DMS 273 (cell line): ENCODE measurements around the gene CUX1.

Experiments
- DNase-seq: peaks from one replicate; lab custom pipeline; 2025; ENCODE audit not compliant: unreplicated experiment; lab: John Stamatoyannopoulos, UW

The CUX1 gene

GRCh38 chr7:102068846-102069245 lies 251.4 kb downstream of the CUX1 start:
- no peak for DNase-seq

DNA sequence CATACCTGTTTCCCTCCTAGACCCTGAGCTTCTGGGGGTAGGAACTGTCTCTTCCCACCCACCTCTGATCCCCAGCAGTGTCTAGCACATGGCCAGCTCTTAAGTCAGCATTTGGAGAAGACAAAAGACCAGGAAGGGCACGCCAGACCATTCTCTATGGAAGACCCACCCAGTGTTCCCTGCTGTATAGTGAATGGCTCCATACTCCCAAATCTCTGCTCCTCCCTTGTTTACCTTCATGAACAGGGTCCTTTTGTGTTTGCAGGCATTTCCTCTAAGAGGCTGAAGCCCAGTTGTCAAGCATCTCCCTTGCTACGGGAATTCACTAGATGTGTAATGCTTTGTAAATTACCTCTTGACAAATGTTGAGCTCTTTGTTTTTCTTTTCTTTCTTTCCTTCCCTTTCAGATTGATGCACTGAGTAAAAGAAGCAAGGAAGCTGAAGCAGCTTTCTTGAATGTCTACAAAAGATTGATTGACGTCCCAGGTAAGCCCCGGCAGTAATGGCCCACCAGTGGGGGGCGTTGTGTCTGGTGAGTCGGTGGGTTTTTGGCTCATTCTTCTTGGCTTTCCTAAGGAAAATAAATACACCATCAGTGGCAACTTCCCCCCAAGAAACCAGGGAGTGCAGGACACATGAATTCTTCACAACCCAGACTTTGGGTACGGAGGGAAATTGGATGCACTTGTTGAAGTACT lies 252.7 kb downstream of the CUX1 start:
- DNase-seq, result no peak

DNA sequence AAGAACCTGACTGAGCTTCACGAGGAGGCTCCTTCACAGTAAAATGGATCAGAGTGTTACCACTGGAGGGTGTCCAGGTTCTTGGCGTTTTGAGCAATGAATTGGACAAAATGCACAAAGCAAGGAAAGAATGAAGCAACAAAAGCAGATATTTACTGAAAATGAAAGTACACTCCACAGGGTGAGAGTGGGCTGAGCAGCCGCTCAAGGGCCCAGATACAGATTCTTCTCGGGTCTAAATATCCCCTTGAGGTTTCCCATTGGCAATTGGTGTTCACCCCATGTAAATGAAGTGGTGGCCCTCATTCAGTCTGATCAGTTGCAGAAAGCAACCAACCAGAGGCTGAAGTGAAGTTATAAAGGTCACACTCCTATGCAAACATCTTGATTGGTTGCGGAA lies 254.6 kb downstream of the CUX1 start:
- DNase-seq, result no peak

GRCh38 chr7:102072636-102073209 lies 255.3 kb downstream of the CUX1 start:
- DNase-seq, result no peak

DNA sequence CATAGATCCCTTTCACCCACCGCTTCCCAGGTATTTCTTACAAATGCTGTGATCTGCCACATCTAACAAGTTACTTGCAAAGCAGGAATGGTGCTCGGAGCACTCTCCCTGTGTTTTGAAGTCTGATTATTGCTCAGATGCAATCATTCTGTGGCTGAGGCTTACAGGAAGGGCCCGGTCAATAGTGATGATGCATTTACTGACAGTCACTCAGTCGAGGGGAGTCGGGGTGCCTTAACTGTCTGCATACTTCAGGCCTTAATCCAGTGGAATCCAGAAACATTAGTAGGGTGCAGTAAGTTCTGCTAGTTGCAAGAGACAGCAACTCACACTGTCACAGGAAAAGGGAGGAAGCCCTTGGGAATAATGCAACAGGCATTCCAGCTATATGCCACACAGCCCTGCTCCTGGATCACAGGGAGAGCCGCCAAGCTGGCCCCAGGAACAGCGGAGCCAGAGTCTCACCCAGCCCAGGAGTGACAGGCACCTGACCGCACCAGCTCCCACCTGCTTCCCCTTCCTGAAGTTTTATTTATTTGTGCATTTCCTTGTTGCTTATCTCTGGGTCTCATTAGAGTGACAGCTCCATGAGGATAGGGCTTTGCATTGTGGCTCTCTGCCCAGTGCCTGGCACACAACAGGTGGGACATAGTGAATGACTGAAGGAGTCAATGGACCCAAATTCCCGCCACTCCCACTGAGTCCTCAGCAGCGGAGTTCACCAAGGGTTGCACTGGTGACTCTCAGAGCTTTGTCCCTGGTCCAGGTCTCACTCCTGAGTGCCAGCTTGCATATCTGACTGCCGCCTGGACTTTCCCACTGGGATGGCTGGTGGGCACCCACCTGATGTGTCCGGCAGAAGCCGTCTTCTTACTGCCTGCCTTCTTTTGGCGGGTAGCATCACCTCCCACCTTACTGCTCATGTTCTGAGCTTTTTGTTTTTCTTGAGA lies 256.8 kb downstream of the CUX1 start:
- no peak for DNase-seq

DNA sequence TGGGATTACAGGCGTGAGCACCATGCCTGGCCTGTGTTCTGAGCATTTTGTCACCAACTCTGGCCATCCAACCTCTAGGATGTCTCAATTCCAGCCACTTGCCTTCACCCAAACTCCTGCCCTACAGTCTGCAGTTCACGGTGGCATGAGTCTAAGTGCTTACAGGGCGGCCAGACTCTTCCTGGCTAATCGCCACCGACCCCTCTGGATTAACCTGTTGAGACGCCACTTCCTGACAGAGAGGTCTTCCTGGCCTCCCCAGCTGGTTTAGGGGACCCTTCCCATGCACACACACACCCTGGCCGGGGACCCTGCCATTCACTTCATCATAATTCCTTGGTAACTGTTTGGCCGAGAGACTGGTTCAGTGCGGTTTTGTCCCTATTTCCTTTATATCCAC lies 257.7 kb downstream of the CUX1 start:
- no peak for DNase-seq

DNA sequence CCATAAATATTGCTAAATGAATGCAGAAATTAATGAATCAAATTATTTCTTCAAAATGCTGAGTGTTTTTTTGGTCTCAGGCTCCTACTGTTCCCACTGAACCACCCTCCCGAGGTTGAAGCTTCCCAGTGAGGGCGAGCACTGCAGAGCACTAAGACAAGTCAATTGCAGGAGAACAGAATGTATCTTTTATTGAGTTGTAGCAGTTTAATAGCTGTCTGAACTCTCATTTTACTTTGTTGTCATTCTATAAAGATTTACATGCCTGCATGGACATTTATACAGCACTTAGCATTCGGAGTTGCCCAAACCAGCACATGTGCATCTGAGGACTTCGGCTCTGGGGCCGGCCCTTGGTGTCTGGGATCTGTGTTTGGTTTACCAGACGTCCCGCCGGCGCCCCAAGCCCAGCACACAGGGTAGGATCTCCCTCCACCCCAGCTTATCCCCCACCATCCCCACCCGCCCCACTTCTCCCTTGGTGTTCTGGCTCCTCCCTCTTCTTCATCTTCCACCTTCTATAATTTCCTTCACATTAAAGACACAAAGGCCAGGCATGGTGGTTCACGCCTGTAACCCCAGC lies 258.2 kb downstream of the CUX1 start:
- DNase-seq, result no peak

- no peak for DNase-seq
Measured at GRCh38 chr7:102077081-102077480, 259.7 kb downstream of the CUX1 start.

- no peak for DNase-seq
Measured at GRCh38 chr7:102079140-102080018, 262.0 kb downstream of the CUX1 start.

GRCh38 chr7:102080019-102080433 lies 262.6 kb downstream of the CUX1 start:
- DNase-seq, result no peak

DNA sequence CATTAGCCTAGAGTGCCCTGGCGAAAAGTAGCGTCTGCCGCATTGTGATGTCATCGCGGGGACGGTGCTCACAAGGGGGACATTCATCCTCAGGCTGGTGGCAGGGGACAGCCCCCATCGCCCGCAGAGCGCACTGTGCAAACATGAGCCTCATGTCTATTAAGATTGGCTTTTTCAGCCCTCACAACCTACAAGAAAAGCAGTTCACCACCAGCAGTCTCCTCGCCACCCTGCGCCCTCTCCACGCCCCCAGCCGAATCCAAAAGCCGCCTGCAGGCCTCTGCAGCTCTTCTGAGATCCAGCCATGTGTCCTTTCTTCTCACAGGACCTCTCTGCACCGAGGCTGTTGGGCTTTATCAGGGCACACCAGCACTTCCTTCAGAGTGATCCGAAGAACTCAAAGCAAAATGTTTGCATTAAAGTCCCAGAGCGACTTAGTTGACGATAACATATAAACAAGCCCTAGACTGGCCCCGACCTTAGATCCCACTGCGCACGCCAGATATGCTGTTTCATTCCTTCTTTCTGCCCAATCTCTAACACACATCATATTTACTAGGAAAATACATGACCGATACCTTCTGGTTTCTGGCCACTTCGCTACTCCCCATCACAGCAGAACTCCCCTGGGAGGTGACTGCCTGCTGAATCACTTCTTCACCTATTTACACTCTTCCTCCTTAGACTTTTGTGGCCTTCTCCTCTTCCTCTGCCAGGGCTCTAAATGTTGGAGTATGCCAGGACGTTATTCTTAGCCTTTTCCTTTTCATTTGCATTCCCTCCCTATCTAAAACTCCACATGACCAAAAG lies 263.2 kb downstream of the CUX1 start:
- no peak for DNase-seq

DNA sequence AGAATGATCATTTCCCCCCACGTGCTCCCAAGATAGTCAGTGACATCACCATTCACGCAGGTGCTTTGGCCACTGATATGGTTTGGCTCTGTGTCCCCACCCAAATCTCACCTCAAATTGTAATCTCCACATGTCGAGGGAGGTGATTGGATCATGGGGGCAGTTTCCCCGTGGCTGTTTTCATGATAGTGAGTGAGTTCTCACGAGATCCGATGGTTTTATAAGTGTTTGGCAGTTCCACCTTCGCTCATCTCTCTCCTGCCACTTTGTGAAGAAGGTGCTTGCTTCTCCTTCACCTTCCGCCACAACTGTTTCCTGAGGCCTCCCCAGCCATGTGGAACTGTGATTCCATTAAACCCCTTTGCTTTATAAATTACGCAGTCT lies 263.8 kb downstream of the CUX1 start:
- no peak for DNase-seq

- no peak for DNase-seq
Measured at GRCh38 chr7:102082693-102083368, 265.4 kb downstream of the CUX1 start.

DNA sequence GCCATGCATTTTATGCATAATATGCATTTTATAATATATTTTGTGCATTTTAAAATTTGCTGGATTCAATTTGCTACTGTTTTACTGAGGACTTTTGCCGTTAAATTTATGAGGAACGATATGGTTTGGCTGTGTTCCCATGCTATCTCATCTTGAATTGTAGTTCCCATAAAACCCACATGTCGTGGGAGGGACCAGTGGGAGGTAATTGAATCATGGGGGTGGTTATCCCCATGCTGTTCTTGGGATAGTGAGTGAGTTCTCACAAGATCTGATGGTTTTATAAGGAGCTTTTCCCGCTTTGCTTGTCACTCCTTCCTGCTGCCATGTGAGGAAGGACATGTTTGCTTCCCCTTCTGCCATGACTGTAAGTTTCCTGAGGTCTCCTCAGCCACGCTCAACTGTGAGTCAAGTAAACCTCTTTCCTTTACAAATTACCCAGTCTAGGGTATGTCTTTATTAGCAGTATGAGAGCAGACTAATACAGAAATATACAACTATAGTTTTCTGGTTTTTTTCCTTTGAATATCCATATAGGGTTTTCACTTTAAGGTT lies 267.9 kb downstream of the CUX1 start:
- no peak for DNase-seq

DNA sequence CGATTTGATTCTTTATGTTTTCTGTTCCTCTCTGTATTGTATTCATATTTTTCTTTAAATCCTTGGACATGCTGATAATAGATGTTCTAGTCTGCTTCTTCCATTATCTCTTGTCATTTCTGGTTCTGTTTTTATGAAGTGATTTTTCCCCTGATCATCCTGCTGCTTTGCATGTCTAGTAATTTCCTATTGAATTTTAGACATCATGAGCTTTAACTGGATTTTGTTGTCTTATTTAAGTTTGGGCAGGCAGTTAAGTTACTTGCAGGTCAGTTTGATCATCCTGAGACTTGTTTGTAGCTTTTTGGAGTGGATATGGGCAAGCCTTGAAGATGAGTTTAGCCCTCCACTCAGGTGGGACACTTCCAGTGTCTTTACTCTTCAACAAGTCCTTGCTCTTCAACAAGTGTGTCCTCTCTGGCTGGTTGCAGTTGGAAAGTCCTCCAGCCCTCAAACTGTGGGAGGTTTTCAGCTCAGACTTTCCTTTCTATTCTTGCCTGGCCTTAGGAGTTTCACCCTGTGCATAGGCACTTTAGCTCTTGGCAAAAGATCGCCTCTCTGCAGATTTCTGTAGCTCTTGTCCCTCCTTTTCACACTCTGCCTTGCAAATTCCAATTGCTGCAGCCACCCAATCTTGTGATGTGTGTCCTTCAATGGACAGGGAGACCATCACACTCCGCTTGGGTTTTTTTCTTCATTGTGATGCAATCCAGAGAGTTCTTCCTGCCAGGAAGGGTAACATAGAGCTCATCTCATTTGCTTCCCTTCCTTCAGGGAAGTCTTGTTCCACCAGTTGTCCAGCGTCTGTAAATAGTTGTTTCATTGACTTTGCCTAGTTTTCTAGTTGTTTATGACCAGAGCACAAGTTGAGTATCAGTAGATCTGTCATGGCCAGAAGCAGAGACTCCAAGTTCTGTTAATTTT lies 272.0 kb downstream of the CUX1 start:
- DNase-seq, result no peak

GRCh38 chr7:102093599-102094315 lies 276.3 kb downstream of the CUX1 start:
- DNase-seq, result no peak

- no peak for DNase-seq
Measured at GRCh38 chr7:102094316-102094650, 276.9 kb downstream of the CUX1 start.
